Smooth muscle cell of the brain vasculature (primary cell): Measurements from ENCODE around the gene DBP.
"Not testable (repeated sequence)": the region's sequence is repeated elsewhere in the genome, so short reads cannot be mapped to it uniquely, and the experiment has no call there.

Experiments
- DNase-seq: peaks from one replicate; pipeline ENCODE4 v3.0.0-alpha.2; 2012; ENCODE audit warnings: low read depth, low spot score

Gene DBP

GRCh38 chr19:48665786-48666185, 28.6 kb upstream of the DBP start:
- no peak for DNase-seq

- no peak for DNase-seq
Observed at GRCh38 chr19:48664476-48664875, 27.3 kb upstream of the DBP start.

DNA sequence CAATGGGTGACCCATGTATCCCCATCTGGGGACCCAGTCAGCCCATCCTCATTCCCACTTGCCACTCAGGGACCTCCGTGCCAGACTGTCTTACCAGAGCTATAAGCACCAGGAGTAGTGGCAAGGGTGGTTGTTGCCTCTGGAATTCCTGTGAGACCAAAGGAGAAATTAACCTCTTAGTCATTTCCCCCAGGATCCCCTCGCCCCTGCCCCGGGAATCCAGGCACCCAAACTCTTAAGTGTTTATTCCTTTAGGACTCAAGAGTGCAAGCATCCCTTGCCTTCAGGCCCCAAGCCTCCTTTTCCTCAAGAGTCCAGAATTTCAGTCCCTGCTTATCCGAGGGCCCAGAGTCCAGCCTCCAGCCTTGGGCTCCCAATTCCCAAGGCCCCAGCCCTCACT, 26.5 kb upstream of the DBP start:
- DNase-seq: no peak

DNA sequence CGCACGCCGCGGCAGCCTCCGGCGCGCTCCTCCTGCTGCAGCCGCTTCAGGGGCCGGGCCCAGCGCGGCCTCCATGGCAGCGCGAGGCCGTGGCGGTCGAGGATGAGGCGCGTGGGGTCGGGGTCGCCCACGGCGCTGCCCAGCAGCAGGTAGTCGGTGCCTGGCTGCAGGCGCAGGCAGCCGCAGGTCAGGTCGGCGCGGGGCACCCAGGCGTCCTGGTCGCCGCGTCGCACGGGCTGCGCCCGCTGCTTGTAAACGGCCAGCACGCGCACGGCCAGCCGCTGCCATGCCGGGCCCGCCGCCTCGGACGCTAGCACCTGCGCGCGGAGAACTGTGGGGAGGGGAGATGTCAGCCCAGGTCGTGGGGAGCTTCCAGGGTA, 24.5 kb upstream of the DBP start:
- DNase-seq: no peak

DNA sequence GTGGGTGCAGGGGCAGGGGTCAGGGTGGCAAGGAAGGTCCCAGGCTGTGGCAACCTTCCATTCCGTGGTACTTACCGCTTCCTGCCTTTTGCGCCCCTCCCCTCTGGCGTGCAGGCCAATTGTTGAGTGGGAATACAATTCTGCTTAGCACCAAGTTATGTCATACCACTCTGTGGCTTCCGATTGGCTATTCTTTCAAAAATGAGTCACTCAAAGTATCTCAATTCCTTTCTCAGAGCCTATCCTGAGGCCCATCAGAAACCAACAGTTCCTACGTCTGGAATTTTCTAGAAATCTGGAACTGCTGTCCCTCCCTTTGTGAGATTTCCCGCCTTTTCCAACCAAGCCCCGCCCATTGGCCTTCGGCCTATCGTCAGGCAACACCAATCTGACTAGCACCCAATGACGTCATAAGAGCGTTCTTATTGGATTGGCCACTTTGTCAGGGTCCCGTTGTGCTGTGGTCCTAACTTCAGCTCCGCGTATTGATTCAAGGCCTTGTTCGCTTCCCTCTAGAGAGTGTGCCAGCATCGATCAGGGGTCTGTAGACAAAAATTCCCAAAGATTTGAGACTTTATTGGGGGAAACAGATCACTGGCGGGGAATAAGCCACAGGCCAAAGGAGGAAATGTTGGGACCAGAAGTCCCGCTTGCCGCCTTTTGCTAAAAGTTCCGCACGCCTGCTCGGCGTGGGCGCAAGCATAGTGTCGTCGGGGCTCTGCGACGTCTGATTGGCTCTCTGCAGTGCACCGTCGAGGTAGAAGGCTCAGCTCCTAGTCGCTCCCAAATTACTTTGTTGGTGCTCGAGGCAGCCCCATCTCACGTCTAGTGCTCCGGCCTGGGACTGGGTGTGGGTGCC, 23.9 kb upstream of the DBP start:
- peak; percentile 70 for DNase-seq

GRCh38 chr19:48659768-48660167, 22.6 kb upstream of the DBP start:
- DNase-seq: no peak

GRCh38 chr19:48658483-48658882, 21.3 kb upstream of the DBP start:
- DNase-seq: no peak

- not testable (repeated sequence) for DNase-seq
Observed at GRCh38 chr19:48657828-48658227, 20.6 kb upstream of the DBP start.

GRCh38 chr19:48656840-48657474, 19.8 kb upstream of the DBP start:
- no peak for DNase-seq

DNA sequence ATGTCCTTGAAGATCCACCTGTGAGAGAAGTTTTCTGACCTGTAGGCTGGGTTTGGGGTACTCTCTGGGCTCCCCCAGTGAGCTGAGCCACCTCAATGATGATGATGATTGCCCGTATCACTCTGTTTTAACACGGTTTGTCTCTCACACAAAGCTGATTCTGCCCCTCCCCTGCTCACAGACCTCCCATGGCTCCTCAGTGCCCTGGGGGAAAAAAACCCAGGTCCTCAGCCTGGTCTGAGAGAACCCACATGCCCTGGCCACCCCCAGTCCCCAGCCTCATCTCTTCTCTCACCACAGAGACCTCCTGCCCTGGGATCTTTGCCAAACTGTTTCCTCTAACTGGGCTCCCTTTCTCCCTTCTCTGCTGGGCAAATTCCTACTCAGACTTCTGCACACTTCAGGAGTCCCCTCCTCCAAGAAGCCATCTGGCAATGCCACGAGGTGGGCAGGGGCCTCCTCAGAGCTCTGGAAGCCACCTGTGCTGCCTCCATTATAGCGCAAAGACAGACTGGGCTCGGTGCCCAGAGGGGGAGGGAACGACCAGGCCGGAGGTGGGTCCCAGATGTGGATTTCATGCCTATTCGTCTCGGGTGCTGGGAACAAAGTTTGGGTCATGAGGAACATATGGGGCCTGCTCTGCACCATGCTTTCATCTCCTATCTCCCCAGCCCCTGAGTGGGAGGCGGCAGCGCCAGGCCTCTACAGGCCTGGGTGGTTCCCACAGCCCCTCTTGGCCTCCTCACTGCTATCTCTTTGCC, 17.3 kb upstream of the DBP start:
- DNase-seq: no peak

DNA sequence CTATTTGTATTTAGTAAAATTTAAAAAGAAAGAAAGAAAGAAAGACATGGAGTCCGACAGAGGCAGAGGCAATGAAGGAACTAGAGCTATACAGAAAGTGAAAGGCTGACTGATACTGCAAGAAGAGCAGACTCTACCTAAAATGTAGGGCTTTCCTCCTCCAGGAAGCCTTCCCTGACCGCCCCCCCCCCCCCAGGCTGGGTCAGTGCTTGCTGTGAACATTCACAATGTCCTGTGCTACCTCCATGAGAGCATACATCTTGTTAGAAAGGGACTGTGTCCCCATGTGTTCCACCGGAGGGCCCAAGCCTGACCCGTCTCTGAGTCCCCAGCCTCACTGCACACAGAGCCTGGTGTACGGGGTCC, 14.5 kb upstream of the DBP start:
- DNase-seq: no peak

DNA sequence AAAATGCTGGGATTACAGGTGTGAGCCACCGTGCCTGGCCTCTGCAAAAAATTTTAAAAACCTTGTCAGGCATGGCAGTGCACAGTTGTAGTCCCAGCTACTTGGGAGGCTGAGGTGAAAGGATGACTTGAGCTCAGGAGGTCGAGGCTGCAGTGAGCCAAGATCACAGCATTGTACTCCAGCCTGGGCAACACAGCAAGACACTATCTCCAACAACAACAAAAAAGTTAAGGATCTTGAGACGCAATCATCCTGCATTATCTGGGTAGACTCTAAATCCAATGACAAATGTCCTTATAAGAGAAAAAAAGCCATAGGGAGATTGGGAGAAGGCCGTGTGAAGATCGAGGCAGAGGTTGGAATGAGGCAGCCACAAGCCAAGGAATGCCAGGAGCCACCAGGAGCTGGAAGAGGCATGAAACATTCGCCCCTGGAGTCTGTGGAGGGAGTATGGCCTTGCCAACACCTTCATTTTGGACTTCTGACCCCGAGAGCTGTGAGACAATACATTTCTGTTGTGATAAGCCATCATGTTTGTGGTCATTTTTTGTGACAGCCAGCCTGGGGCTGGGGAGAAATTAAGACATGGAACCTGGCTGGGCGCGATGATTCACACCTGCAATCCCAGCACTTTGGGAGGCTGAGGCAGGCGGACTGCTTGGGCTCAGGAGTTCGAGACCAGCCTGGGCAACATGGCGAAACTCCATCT, 13.9 kb upstream of the DBP start:
- no peak for DNase-seq

DNA sequence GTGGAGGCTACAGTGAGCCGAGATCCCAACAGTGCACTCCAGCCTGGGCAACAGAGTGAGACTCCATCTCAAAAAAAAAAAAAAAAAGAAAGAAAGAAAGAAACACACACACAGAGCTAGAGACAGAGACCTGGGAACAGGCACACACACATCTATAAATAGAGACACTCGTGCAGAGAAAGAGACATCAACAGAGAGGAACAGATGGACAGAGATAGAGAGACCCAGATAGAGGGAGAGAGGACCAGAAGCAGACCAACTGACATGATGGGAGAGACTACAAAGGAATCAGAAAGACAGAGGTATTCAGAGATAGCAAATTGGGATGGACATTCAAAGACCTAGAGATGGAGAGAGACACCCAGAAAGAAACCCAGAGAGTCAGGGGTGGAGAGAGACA, 11.0 kb upstream of the DBP start:
- DNase-seq: no peak

GRCh38 chr19:48646722-48647216, 9.6 kb upstream of the DBP start:
- DNase-seq: no peak

- DNase-seq: peak; percentile 77
Observed at GRCh38 chr19:48646001-48646721, 9.0 kb upstream of the DBP start, which contains the start of gene CA11. CA11 (minus strand) TSS chr19:48646187; CDS start chr19:48645632, 555 bp downstream.

DNA sequence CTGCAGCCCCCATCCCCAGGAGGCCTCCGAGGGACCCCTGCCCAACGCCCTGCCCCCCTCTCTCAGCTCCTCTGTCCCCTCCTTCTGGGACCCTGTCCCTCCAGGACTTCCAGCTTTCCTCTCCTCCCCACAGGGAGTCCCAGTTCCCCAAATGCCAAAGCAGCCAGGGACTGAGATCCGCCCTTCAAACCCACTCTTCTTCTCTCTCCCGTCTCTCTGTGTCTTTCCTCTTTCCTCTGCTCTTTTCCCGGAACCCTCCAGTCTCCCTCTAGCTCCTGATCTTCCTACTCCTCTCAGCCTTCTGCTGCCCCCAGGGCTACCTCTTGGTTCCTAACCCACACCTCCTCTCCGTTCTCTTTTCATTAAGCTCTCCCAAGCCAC, 8.4 kb upstream of the DBP start:
- no peak for DNase-seq

DNA sequence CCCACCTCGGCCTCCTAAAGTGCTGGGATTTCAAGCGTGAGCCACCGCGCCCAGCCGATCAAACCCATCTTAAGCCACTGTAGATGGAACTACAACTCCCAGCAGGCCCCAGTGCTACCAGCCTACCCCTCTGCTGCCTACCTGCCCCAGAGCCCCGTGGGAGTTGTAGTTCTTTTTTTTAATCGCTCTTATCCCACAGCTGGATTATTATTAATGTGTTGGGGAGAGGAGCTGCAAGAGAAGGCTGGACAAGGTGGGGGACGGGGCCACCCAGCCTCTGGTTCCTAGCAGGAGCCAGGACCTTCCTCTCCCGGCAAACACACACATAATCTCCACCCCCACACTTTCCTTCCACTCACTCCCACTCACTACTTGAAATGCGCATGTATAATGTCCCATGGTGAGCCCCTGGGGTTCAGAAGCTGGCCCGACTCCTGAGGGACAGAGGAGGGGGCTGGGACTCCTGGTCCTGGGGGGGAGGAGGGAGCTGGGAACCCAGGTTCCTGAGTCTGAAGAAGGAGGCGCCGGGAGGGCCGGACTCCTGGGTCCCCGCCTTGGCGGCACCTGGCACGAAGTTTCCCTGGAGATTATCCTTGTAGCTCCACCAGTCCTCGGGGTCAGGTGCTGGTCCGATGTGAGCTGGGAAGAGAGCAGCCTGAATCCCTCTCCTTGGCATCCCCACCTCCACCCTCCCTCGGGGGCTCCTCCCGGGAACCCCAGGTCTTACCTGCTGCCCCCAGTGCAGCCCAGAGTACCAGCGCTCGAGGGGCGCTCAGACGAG, 7.8 kb upstream of the DBP start:
- DNase-seq: no peak

GRCh38 chr19:48644355-48644754, 7.2 kb upstream of the DBP start:
- no peak for DNase-seq

GRCh38 chr19:48642862-48643261, 5.7 kb upstream of the DBP start:
- DNase-seq: no peak

- no peak for DNase-seq
Observed at GRCh38 chr19:48641850-48642249, 4.7 kb upstream of the DBP start.
